Measurements from ENCODE around the gene NUCKS1.

Gene NUCKS1

GRCh38 chr1:205769641-205770365 lies 19.8 kb upstream of the NUCKS1 start:
- no peak for DNase-seq

- no peak for DNase-seq
Measured at GRCh38 chr1:205767248-205767647, 17.3 kb upstream of the NUCKS1 start.

DNA sequence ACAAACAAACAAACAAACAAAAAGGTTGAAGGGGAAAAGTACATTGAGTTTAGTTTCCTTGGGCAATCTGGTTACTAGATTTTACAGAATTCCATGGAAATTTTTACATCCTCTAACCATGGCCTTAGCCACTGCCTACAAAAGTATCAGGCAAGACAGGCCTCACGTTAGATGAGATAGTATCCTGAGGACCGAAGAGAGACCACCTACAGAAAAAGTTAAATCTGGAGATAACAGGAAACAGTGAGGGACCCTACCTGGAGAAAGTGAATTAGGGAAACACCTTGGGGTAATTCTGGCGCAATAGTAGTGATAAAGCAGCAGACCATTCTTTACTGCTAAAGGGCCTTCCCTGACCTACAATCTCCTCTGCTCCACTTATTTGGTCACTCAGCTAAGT lies 16.6 kb upstream of the NUCKS1 start:
- no peak for DNase-seq

- DNase-seq, result no peak
Measured at GRCh38 chr1:205766038-205766437, 16.1 kb upstream of the NUCKS1 start.

DNA sequence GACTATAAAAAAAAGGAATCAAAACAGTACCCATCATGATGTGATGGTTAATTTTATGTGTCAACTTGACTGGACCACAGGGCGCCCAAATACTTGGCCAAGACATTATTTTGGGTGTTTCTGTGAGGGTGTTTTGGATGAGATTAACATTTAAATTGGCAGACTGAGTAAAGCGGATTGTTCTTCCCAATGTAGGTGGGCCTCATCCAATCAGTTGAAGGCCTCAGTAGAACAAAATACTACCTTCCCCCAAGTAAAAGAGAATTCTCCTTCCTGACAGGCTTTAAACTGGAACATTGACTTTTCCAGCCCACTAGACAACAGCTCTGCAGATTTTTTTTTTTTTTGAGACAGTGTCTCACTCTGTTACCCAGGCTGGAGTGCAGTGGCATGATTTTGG lies 14.6 kb upstream of the NUCKS1 start:
- DNase-seq, result no peak

DNA sequence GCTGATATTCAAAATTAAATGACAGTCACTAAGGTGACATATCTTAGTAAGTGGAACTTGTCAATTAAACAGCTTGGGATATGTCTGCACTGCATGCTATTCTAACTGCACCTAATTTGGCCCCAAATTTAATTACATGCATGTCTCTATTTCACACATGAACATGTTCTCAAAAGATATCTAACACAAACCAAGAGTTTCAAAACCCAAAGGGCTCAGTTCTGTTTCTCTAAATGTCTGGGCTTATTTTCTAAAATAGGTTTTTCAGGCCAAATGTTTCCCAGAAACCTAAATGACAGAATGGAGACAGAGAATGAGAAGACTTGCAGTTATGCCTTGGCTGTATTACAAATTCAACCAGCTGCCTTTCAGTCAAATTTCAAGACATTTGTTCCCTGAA lies 14.0 kb upstream of the NUCKS1 start:
- DNase-seq, result no peak

DNA sequence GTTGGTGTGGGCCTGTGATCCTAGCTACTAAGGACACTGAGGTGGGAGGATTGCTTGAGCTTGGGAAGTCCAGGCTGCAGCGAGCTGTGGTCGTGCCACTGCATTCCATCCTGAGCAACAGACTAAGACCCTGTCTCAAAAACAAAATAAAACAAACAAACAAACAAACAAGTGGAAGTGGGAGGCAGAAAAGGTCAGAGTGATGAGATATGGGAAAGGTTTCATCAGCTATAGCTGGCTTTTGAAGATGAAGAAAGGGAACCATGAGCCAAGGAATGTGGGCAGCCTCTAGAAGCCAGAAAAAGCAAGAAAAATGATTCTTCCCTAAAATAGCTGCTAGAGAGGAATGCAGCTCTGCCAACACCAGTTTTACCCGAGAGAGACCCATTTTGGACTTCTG lies 10.6 kb upstream of the NUCKS1 start:
- no peak for DNase-seq

- no peak for DNase-seq
Measured at GRCh38 chr1:205756552-205756951, 6.6 kb upstream of the NUCKS1 start.

- no peak for DNase-seq
Measured at GRCh38 chr1:205754857-205755256, 4.9 kb upstream of the NUCKS1 start.

DNA sequence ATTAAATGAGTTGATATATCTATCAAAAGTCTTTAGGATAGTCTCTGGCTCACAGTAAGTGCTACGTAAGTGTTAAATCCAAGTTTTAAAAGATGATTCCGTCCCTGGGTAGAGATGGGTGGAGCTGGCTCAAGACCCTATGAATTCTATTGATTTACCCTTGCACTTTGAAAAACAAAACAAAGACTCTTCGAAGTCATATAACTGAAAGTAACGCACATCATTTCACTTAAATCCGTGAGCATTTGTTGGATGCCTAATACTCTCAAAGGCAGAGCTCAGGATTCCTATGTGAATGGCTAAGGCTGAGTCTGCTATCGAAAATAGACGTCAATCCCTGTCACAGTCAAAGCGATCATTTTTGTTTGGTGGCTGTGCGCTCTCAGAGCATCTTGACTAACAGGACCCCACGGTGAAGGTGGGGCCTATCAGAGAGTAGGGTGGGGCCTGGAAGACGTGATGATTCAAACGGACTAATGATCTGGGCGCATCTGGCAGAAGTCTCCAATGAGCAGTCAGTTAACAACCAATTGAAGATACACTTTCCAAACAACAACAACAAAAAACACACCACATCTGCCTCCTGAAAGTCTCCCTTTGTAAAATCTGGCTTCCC lies 1.2 kb upstream of the NUCKS1 start:
- DNase-seq, result no peak

- peak; percentile 84 for DNase-seq
Measured at GRCh38 chr1:205749234-205750137, 496 bp downstream of the NUCKS1 start.

DNA sequence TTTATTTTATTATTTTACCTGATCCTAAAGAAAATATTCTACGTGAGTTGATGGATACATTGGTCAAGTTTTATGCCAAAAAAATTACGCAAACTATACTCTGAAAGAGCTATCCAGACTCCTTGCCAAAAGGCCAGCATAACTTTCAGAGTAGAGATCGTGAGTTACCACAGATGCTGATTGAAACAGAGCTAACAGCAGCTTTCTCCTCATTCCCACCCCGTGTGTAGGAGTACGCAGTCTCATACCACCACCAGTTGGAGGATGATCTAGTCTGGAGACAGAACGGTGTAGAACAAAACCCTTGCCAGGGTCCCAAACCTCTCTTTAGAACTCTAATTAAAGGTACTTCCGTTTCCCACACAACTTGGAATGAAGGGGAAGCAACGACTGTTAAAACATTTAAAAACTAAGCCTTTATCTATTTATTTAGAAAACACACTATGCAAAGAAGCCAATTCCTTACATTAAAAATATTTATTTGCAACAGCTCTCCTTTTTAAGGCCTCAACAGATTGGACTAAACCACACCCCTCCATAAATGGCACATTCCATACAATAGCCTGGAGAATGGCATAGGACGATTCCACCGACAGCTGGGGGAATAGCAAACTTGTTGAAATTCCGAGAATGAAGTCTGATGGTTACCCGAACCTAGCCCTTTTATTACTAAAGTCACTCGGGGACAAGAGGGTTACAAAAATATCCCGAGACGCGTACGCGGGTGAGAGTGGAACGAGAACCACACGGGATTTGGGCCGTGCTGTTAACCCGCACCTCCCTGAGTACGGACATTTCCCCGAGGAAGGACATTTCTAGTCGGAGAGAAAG lies 1.4 kb downstream of the NUCKS1 start:
- DNase-seq, result peak; percentile 59

GRCh38 chr1:205746757-205747412 lies 3.1 kb downstream of the NUCKS1 start:
- DNase-seq, result no peak

- no peak for DNase-seq
Measured at GRCh38 chr1:205744403-205744802, 5.6 kb downstream of the NUCKS1 start.

- no peak for DNase-seq
Measured at GRCh38 chr1:205743977-205744376, 6.0 kb downstream of the NUCKS1 start.

DNA sequence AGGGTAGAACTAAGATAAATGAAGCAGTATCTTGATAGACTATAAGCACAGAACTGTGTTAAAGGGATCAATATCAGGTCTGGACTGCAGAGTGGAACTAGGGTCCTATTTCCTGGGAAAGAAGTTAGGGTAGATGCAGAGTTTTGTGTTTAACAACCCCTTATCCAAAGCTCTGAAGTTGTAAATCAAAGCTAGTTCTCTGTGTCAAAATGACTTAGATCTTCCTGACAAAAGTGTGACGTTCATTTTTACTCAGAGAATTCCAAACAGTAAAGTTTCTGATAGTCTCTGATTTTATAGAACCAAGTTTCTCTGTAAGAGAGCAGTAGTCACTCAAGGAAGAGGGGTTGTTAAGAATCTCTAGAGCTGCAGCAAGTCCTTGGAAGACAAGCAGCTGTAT lies 8.3 kb downstream of the NUCKS1 start:
- DNase-seq, result no peak

DNA sequence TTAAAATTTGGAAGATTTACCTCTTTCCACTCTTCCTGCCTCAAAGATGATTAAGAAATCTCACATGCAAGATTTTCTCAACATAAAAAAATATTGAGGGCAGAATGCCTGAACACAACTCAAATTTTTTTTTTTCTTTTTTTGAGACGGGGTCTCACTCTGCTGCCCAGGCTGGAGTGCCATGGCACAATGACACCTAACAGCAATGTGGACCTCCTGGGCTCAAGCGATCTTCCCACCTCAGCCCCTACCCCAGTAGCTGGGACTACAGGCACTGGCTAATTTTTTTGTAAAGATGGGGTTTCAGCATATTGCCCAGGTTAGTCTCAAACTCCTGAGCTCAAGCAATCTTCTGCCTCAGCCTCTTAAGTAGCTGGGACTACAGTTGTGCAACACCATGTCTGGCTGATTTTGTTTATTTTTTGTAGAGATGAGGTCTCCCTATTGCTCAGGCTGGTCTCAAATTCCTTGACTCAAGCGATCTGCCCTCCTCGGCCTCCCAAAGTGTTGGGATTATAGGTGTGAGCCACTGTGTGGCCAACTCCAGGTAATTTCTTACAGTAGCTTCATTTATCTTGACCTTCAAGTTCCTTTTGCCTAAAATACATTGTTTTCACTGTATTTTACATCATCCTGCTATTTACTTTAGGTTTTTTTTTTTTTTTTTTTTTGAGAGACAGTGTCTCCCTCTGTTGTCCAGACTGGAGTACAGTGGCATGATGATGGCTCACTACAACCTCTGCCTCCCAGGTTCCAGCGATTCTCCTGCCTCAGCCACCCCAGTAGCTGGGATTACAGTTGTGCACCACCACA lies 10.4 kb downstream of the NUCKS1 start:
- DNase-seq, result no peak

- no peak for DNase-seq
Measured at GRCh38 chr1:205735218-205735617, 14.8 kb downstream of the NUCKS1 start.

GRCh38 chr1:205733438-205734175 lies 16.4 kb downstream of the NUCKS1 start:
- no peak for DNase-seq

- no peak for DNase-seq
Measured at GRCh38 chr1:205729945-205730610, 19.9 kb downstream of the NUCKS1 start.

All from NCI-H1694 treated with DMSO at 0.1 percent for 48 hours (cell line).